COLO668 (cell line): ENCODE results near the gene MAP2K7.
"Not testable (repeated sequence)": the region's sequence is repeated elsewhere in the genome, so short reads cannot be mapped to it uniquely, and the experiment has no call there.

Source experiments
- DNase-seq: peaks from one replicate; lab custom pipeline; 2025; ENCODE audit not compliant: unreplicated experiment; lab: John Stamatoyannopoulos, UW

Gene MAP2K7

GRCh38 chr19:7959211-7959610 is 55.5 kb downstream of the MAP2K7 start:
- no peak for DNase-seq

GRCh38 chr19:7961082-7961481 is 57.4 kb downstream of the MAP2K7 start:
- not testable (repeated sequence) for DNase-seq

GRCh38 chr19:7961920-7962626 is 58.4 kb downstream of the MAP2K7 start:
- DNase-seq: no peak

GRCh38 chr19:7962644-7963268 is 59.1 kb downstream of the MAP2K7 start:
- DNase-seq: no peak

DNA sequence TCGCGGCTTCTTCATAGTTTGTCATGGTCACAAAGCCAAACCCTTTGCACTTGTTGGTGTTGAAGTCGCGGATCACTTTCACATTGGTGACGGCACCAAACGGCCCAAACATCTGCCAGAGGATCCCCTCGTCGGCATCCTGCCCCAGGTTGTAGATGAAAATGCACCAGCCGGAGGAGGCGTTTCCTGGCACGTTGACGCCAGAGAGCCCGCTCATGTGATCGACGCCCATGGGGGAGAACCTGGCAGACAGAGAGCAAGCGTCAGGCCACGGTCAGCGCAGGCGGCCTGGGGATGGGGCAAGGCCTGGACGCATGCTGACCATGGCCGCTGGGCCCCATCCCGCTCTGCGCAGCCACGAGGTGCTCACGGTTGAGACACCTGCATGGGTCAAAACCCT is 59.9 kb downstream of the MAP2K7 start:
- DNase-seq: no peak
